WERI-Rb-1 (cell line): ENCODE results near the gene FYB2.

Source experiments
- DNase-seq: peaks from one replicate; pipeline ENCODE4 v3.0.0-alpha.2; 2020
- H3K27ac ChIP-seq: fragments of 250-450 bp; sonication (Bioruptor Pico); 2 replicates; pipeline ENCODE4 v1.5.1; 2020; ENCODE audit warnings: mild to moderate bottlenecking, moderate library complexity
- H3K27me3 ChIP-seq: fragments of 250-450 bp; sonication (Bioruptor Pico); 2 replicates; pipeline ENCODE4 v1.5.1; 2021; ENCODE audit warnings: mild to moderate bottlenecking, low read depth, moderate library complexity; ENCODE audit not compliant: insufficient read depth, severe bottlenecking
- H3K36me3 ChIP-seq: fragments of 250-450 bp; sonication (Bioruptor Pico); 2 replicates; pipeline ENCODE4 v1.5.1; 2020; ENCODE audit warnings: mild to moderate bottlenecking, moderate library complexity
- H3K4me3 ChIP-seq: 2 replicates; pipeline ENCODE4 v1.5.1; 2011; ENCODE audit warnings: low read depth, mild to moderate bottlenecking, control low read depth, low read length
- H3K9me3 ChIP-seq: fragments of 250-450 bp; sonication (Bioruptor Pico); 2 replicates; pipeline ENCODE4 v1.5.1; 2021; ENCODE audit warnings: mild to moderate bottlenecking, moderate library complexity; ENCODE audit not compliant: severe bottlenecking
- TF ChIP-seq, protein P1 (sequence below): IDR thresholded peaks from 2 replicates; pipeline ENCODE4 v1.5.1; 2011; ENCODE audit warnings: low read depth, mild to moderate bottlenecking, control low read depth, inconsistent platforms, low read length

Gene FYB2

DNA sequence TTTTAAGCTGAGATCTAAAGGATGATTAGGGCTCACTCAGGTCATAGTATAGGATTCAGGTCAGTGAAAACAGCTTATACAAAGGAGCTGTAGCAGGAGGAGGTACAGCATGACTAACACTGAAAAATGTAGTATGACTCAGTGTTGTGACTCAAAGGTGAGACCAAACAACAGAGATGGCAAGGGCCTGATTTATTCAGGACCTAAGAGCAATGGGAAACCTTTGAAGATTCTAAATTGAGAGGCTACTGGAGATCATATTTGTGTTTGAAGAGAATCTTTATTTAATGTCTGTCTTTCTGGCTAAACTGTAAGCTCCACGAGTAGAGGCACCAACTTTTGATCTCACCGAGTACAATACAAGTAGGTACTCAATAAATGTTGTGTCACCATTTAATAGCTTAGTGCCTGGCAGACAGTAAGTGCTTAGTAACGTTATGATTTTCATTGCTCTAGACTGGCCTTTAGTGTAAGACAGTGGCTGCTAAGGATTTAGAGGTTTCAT, 130.6 kb downstream of the FYB2 start:
- TF ChIP-seq, protein P1, sequence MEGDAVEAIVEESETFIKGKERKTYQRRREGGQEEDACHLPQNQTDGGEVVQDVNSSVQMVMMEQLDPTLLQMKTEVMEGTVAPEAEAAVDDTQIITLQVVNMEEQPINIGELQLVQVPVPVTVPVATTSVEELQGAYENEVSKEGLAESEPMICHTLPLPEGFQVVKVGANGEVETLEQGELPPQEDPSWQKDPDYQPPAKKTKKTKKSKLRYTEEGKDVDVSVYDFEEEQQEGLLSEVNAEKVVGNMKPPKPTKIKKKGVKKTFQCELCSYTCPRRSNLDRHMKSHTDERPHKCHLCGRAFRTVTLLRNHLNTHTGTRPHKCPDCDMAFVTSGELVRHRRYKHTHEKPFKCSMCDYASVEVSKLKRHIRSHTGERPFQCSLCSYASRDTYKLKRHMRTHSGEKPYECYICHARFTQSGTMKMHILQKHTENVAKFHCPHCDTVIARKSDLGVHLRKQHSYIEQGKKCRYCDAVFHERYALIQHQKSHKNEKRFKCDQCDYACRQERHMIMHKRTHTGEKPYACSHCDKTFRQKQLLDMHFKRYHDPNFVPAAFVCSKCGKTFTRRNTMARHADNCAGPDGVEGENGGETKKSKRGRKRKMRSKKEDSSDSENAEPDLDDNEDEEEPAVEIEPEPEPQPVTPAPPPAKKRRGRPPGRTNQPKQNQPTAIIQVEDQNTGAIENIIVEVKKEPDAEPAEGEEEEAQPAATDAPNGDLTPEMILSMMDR: no peak
- no peaks in the 10 kb centered on the region for H3K27me3 ChIP-seq
- H3K9me3 ChIP-seq: no peaks in the 10 kb centered on the region
- no peaks in the 10 kb centered on the region for H3K36me3 ChIP-seq
- no peak overlapping the region for H3K4me3 ChIP-seq
- no peak overlapping the region for H3K27ac ChIP-seq
- no peak for DNase-seq

GRCh38 chr1:56686169-56686568, 133.0 kb downstream of the FYB2 start:
- TF ChIP-seq, protein P1: no peak
- no peaks in the 10 kb centered on the region for H3K9me3 ChIP-seq
- no peak overlapping the region for H3K27ac ChIP-seq
- DNase-seq: no peak
- no peak overlapping the region for H3K4me3 ChIP-seq
- no peaks in the 10 kb centered on the region for H3K36me3 ChIP-seq
- H3K27me3 ChIP-seq: no peaks in the 10 kb centered on the region

DNA sequence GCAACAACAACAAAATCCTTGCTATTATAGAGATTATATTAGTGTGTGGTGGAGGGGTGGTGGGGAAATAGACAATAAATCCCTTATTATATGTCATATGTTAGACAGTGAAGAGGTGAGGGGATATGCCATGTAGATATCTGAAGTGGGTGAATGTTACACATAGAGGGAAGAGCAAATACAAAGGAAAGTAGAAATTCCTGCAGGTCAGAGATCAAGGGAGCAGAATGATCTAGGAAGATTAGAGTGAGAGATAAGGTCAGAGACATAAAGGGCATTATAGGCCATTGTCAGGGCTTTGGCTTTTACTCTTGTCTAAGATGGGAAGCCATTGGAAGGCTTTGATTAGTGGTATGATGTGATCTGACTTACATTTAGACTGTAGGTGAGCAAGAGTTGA, 135.6 kb downstream of the FYB2 start:
- H3K4me3 ChIP-seq: no peak overlapping the region
- no peak overlapping the region for H3K27ac ChIP-seq
- H3K27me3 ChIP-seq: no peaks in the 10 kb centered on the region
- DNase-seq: no peak
- no peaks in the 10 kb centered on the region for H3K36me3 ChIP-seq
- TF ChIP-seq, protein P1: no peak
- H3K9me3 ChIP-seq: no peaks in the 10 kb centered on the region

GRCh38 chr1:56676571-56677035, 142.6 kb downstream of the FYB2 start:
- Histone ChIP-seq H3K27ac (no peak overlapping the region), H3K36me3 (no peaks in the 10 kb centered on the region), H3K9me3 (no peaks in the 10 kb centered on the region), H3K27me3 (no peaks in the 10 kb centered on the region), H3K4me3 (no peak overlapping the region)
- TF ChIP-seq, protein P1: no peak
- DNase-seq: no peak

- DNase-seq: no peak
- Histone ChIP-seq H3K9me3 (no peaks in the 10 kb centered on the region), H3K36me3 (no peaks in the 10 kb centered on the region), H3K27me3 (no peaks in the 10 kb centered on the region), H3K4me3 (no peak overlapping the region), H3K27ac (no peak overlapping the region)
- TF ChIP-seq, protein P1: no peak
Observed at GRCh38 chr1:56675763-56676162, 143.4 kb downstream of the FYB2 start.

DNA sequence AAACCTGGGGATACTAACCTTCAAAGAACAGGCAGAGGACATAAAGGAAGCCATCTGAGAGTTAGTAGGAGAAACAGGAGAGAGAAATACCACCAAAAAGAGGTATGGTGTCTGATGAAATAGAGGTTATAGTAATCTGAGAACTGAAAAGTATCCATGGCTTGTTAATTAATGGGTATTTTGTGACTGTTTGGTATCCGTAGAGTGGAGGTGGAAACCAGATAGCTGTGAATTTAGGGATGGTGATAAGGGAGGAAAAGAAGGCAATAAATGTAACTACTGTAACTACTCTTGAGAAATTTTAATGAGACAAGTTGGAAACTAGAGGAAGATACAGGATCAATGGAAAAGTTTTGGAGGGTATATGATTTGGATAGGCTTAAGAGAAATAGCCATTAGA, 146.6 kb downstream of the FYB2 start:
- TF ChIP-seq, protein P1: no peak
- no peaks in the 10 kb centered on the region for H3K36me3 ChIP-seq
- no peaks in the 10 kb centered on the region for H3K27me3 ChIP-seq
- H3K27ac ChIP-seq: no peak overlapping the region
- no peaks in the 10 kb centered on the region for H3K9me3 ChIP-seq
- DNase-seq: no peak
- no peak overlapping the region for H3K4me3 ChIP-seq
